Esophagus muscularis mucosa (tissue), 4 donors: ENCODE measurements around the gene VAX1. TPM values are rescaled to one million over a fixed set of nuclear protein-coding genes. Genes with fewer than 3 reads are reported as not detected.

Experiments used
- DNase-seq: peaks from one replicate; pipeline ENCODE4 v3.0.0-alpha.2; 2017; ENCODE audit errors: extremely low spot score
- H3K27ac ChIP-seq, 4 donors: fragments of 200-600 bp; sonication (generic); replicated peaks in 1 of 4; 1 replicate in 3 of 4; 2 replicates in 1 of 4; pipeline ENCODE4 v1.5.1; 2016 to 2019; ENCODE audit warnings: mild to moderate bottlenecking in 1 of 4
- H3K27me3 ChIP-seq, 4 donors: fragments of 200-600 bp; sonication (generic); one replicate each; pipeline versions ENCODE4 v1.5.1 to v1.6.0; 2016 to 2019
- H3K36me3 ChIP-seq, 4 donors: fragments of 200-600 bp; sonication (generic); one replicate each; pipeline ENCODE4 v1.5.1; 2016 to 2019
- H3K4me1 ChIP-seq, 4 donors: fragments of 200-600 bp; sonication (generic); one replicate each; pipeline ENCODE4 v1.5.1; 2016 to 2019
- H3K4me3 ChIP-seq, 4 donors: fragments of 200-600 bp; sonication (generic); 1 replicate in 2 of 4; 2 replicates in 2 of 4; pipeline ENCODE4 v1.5.1; 2016 to 2019; ENCODE audit warnings: mild to moderate bottlenecking in 4 of 4, moderate library complexity in 1 of 4
- H3K9me3 ChIP-seq, 4 donors: fragments of 200-600 bp; sonication (generic); 1 replicate in 3 of 4; 2 replicates in 1 of 4; pipeline ENCODE4 v1.5.1; 2016 to 2019
- CTCF ChIP-seq, 3 experiments: fragments of 200-600 bp in 2 of 3; fragments of 450-650 bp in 1 of 3; sonication (generic) in 2 of 3; IDR thresholded peaks; one replicate each; pipeline ENCODE4 v1.5.1; 2017 to 2019; ENCODE audit warnings: antibody characterized with exemption in 3 of 3, mild to moderate bottlenecking in 2 of 3, moderate library complexity in 1 of 3
- EP300 ChIP-seq: sonication (generic); formaldehyde crosslinking; IDR thresholded peaks from one replicate; pipeline ENCODE4 v1.6.1; 2017; ENCODE audit warnings: antibody characterized with exemption
- POLR2A ChIP-seq: fragments of 450-650 bp; IDR thresholded peaks from one replicate; pipeline ENCODE4 v1.6.1; 2017; ENCODE audit warnings: antibody characterized with exemption, moderate library complexity, mild to moderate bottlenecking, low read depth
- POLR2AphosphoS5 ChIP-seq, 2 donors: sonication (generic); formaldehyde crosslinking; IDR thresholded peaks; one replicate each; pipeline ENCODE4 v1.6.1; 2017; ENCODE audit warnings: antibody characterized with exemption in 2 of 2
- WGBS: methylation state at CpG from one replicate; pipeline ENCODE4 v1.1.5; 2018; 5-methylcytosine and 5-hydroxymethylcytosine counted together
- intact Hi-C: fragments of 100-400 bp; cut with DNase I; formaldehyde crosslinking; loops from one replicate; pipeline ENCODE4 v1.15.1; 2023
- total RNA-seq, 4 donors: library from RNA; depleted of rRNA; stranded (reverse); fragments of >200 nt; gene quantifications; one replicate each; pipeline versions ENCODE4 v1.1.0 to v1.2.1, GENCODE V29; 2016

Gene VAX1
- total RNA-seq, 4 donors from 2014 or later, result not detected

DNA sequence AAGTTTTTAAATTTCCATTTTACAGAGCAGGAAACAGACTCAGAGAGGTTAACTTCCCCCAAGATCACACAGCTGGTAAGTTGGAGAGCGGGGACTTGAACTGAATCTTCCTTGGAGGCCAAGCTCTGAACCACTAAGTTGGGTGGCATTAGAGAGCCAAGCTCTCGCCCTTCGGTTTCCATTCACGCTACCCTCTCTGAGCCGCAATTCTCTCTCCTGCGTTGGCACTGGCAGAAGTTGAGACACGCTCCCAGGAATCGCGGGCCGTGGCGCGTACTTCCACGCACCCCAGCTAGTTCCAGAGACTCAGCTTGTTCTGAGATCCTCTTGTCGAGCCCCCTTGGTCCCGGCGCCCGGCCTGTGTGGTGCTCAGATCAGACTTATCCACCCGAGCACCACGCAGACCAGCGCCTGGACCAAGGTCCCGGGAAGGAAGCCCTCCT is 29.3 kb upstream of the VAX1 start:
- peaks cover 33 to 54% (median 50%) of the 10 kb centered on the region in 4 donors for H3K4me1 ChIP-seq
- H3K4me3 ChIP-seq, result peak overlapping the region in 2 of 4 donors; percentile 29 to 49
- intact Hi-C loops, result no loop called here
- DNase-seq, result no peak
- no peaks in the 10 kb centered on the region for H3K36me3 ChIP-seq
- H3K27me3 ChIP-seq, result peaks cover 24 to 100% (median 80%) of the 10 kb centered on the region in 4 donors
- no peak for TF ChIP-seq CTCF (IDR thresholded peaks at IDR 0.05)
- TF ChIP-seq POLR2A, result no peak
- TF ChIP-seq POLR2AphosphoS5 (IDR thresholded peaks at IDR 0.05), result no peak
- H3K9me3 ChIP-seq, result no peaks in the 10 kb centered on the region
- 32% methylated on average over 6 of the region's 21 CpGs for WGBS
- H3K27ac ChIP-seq, result no peak overlapping the region

- Histone ChIP-seq H3K27ac (no peak overlapping the region), H3K4me3 (no peak overlapping the region), H3K4me1 (peaks cover 34 to 57% (median 53%) of the 10 kb centered on the region in 4 donors), H3K27me3 (peaks cover 29 to 100% (median 81%) of the 10 kb centered on the region in 4 donors), H3K9me3 (no peaks in the 10 kb centered on the region), H3K36me3 (no peaks in the 10 kb centered on the region)
- intact Hi-C loops, result no loop called here
- no peak for TF ChIP-seq CTCF (IDR thresholded peaks at IDR 0.05)
- TF ChIP-seq EP300, result no peak
- TF ChIP-seq POLR2A, result no peak
- TF ChIP-seq POLR2AphosphoS5 (IDR thresholded peaks at IDR 0.05), result no peak
- no peak for DNase-seq
- WGBS, result 10% methylated on average over 40 of the region's 41 CpGs
Observed at GRCh38 chr10:117166418-117167345, 28.6 kb upstream of the VAX1 start.

GRCh38 chr10:117165538-117166417 is 27.7 kb upstream of the VAX1 start:
- Histone ChIP-seq H3K27ac (no peak overlapping the region), H3K36me3 (no peaks in the 10 kb centered on the region), H3K4me3 (peak overlapping the region; percentile 22 to 47 (median 30)), H3K27me3 (peaks cover 29 to 100% (median 82%) of the 10 kb centered on the region in 4 donors), H3K4me1 (peaks cover 34 to 57% (median 53%) of the 10 kb centered on the region in 4 donors), H3K9me3 (no peaks in the 10 kb centered on the region)
- intact Hi-C loops, result no loop called here
- TF ChIP-seq POLR2A, result no peak
- no peak for TF ChIP-seq POLR2AphosphoS5 (IDR thresholded peaks at IDR 0.05)
- TF ChIP-seq CTCF (IDR thresholded peaks at IDR 0.05), result peak; percentile 24 to 48 (median 24)
- no peak for TF ChIP-seq EP300
- DNase-seq, result no peak
- WGBS, result 2% methylated on average over 33 of the region's 51 CpGs

- no peak overlapping the region for H3K27ac ChIP-seq
- H3K36me3 ChIP-seq, result no peaks in the 10 kb centered on the region
- peaks cover 34 to 57% (median 53%) of the 10 kb centered on the region in 4 donors for H3K4me1 ChIP-seq
- no peak for DNase-seq
- 8% methylated on average over 32 of the region's 32 CpGs for WGBS
- no peaks in the 10 kb centered on the region for H3K9me3 ChIP-seq
- intact Hi-C loops, result no loop called here
- peak overlapping the region; percentile 22 to 47 (median 30) for H3K4me3 ChIP-seq
- TF ChIP-seq POLR2AphosphoS5 (IDR thresholded peaks at IDR 0.05) (no peak), CTCF (IDR thresholded peaks at IDR 0.05) (no peak), EP300 (no peak), POLR2A (no peak)
- peaks cover 29 to 100% (median 86%) of the 10 kb centered on the region in 4 donors for H3K27me3 ChIP-seq
Observed at GRCh38 chr10:117164592-117165537, 26.8 kb upstream of the VAX1 start.
